WTC11 (cell line): Measurements from ENCODE around the gene COBL. TPM values are rescaled to one million over a fixed set of nuclear protein-coding genes. Genes with fewer than 3 reads are reported as not detected.

Source experiments
- ATAC-seq: fragments of 200-7000 bp; cut with Tn5 transposase; 2 replicates; pipeline ENCODE4 v1.10.0; 2021; ENCODE audit warnings: mild to moderate bottlenecking, moderate library complexity
- CTCF ChIA-PET: fragments of 300-600 bp; sonication (Branson Sonifier 250); formaldehyde crosslinking; loops from one replicate; lab custom pipeline; 2021; ENCODE audit warnings: antibody characterized with exemption; lab: Charles Lee
- POLR2A ChIA-PET: fragments of 350-600 bp; sonication (Branson Sonifier 250); formaldehyde crosslinking; loops from one replicate; lab custom pipeline; 2021; ENCODE audit warnings: antibody characterized with exemption; lab: Charles Lee
- DNase-seq: peaks from one replicate; pipeline ENCODE4 v3.0.0; 2021; ENCODE audit warnings: low spot score
- H3K27ac Mint-ChIP-seq: 2 replicates; pipeline ENCODE4 v1.8.0; 2021; ENCODE audit warnings: mixed read lengths
- H3K27me3 Mint-ChIP-seq: 2 replicates; pipeline ENCODE4 v1.8.0; 2021; ENCODE audit warnings: low read depth, mild to moderate bottlenecking, moderate library complexity, mixed read lengths
- H3K36me3 Mint-ChIP-seq: 2 replicates; pipeline ENCODE4 v1.8.0; 2021; ENCODE audit warnings: mixed read lengths
- H3K4me1 Mint-ChIP-seq: 2 replicates; pipeline ENCODE4 v1.8.0; 2022; ENCODE audit warnings: mixed read lengths
- H3K4me3 Mint-ChIP-seq: 2 replicates; pipeline ENCODE4 v1.8.0; 2021; ENCODE audit warnings: mild to moderate bottlenecking, moderate library complexity, mixed read lengths
- H3K9me3 Mint-ChIP-seq: 2 replicates; pipeline ENCODE4 v1.8.0; 2021; ENCODE audit warnings: mixed read lengths
- ATF1 ChIP-seq: sonication (generic); formaldehyde crosslinking; IDR thresholded peaks from 2 replicates; pipeline ENCODE4 v1.8.1; 2023; ENCODE audit warnings: mild to moderate bottlenecking, moderate library complexity, missing genetic modification reagents
- FOXJ3 ChIP-seq: sonication (generic); formaldehyde crosslinking; IDR thresholded peaks from 2 replicates; pipeline ENCODE4 v1.9.0; 2021; ENCODE audit warnings: missing genetic modification reagents, mild to moderate bottlenecking, borderline replicate concordance
- GTF2I ChIP-seq: fragments of 250-450 bp; sonication (Bioruptor Pico); conservative IDR thresholded peaks from 2 replicates; pipeline ENCODE4 v1.4.0; 2021; ENCODE audit warnings: mild to moderate bottlenecking
- HMGA2 ChIP-seq: fragments of 250-450 bp; sonication (Bioruptor Pico); IDR thresholded peaks from 2 replicates; pipeline ENCODE4 v1.4.0; 2021; ENCODE audit warnings: mild to moderate bottlenecking, moderate library complexity
- IRF2 ChIP-seq: sonication (generic); formaldehyde crosslinking; IDR thresholded peaks from 2 replicates; pipeline ENCODE4 v1.8.0; 2022; ENCODE audit warnings: low read depth, missing genetic modification reagents, borderline replicate concordance
- JAZF1 ChIP-seq: fragments of 250-450 bp; sonication (Bioruptor Pico); IDR thresholded peaks from 2 replicates; pipeline ENCODE4 v1.9.0; 2021; ENCODE audit warnings: moderate library complexity, mild to moderate bottlenecking, inconsistent platforms
- KAT7 ChIP-seq: sonication (generic); formaldehyde crosslinking; IDR thresholded peaks from 2 replicates; pipeline ENCODE4 v1.8.1; 2023; ENCODE audit warnings: missing genetic modification reagents, mild to moderate bottlenecking, borderline replicate concordance
- NFATC4 ChIP-seq: fragments of 250-450 bp; sonication (Bioruptor Pico); IDR thresholded peaks from 2 replicates; pipeline ENCODE4 v1.9.0; 2021; ENCODE audit warnings: mild to moderate bottlenecking
- NFE2L1 ChIP-seq: sonication (generic); formaldehyde crosslinking; IDR thresholded peaks from 2 replicates; pipeline ENCODE4 v1.8.1; 2023; ENCODE audit warnings: missing genetic modification reagents
- NR1H2 ChIP-seq: sonication (generic); formaldehyde crosslinking; IDR thresholded peaks from 2 replicates; pipeline ENCODE4 v1.9.0; 2021; ENCODE audit warnings: mild to moderate bottlenecking, moderate library complexity, missing genetic modification reagents
- RORB ChIP-seq: fragments of 250-450 bp; sonication (Bioruptor Pico); IDR thresholded peaks from 2 replicates; pipeline ENCODE4 v1.9.0; 2021; ENCODE audit warnings: mild to moderate bottlenecking
- SMAD3 ChIP-seq: sonication (generic); formaldehyde crosslinking; IDR thresholded peaks from 2 replicates; pipeline ENCODE4 v1.8.0; 2022; ENCODE audit warnings: missing genetic modification reagents, mild to moderate bottlenecking, borderline replicate concordance
- SOX15 ChIP-seq: fragments of 250-450 bp; sonication (Bioruptor Pico); IDR thresholded peaks from 2 replicates; pipeline ENCODE4 v1.9.0; 2021; ENCODE audit warnings: mild to moderate bottlenecking
- SP1 ChIP-seq: sonication (generic); formaldehyde crosslinking; conservative IDR thresholded peaks from 2 replicates; pipeline ENCODE4 v1.8.1; 2022; ENCODE audit warnings: missing genetic modification reagents
- TP53 ChIP-seq: sonication (generic); formaldehyde crosslinking; IDR thresholded peaks from 2 replicates; pipeline ENCODE4 v1.8.1; 2023; ENCODE audit warnings: mild to moderate bottlenecking, missing genetic modification reagents
- ZMAT4 ChIP-seq: fragments of 250-450 bp; sonication (Bioruptor Pico); IDR thresholded peaks from 2 replicates; pipeline ENCODE4 v1.9.0; 2021; ENCODE audit warnings: mild to moderate bottlenecking
- ZNF219 ChIP-seq: sonication (generic); formaldehyde crosslinking; IDR thresholded peaks from 2 replicates; pipeline ENCODE4 v1.8.0; 2023; ENCODE audit warnings: missing genetic modification reagents, mild to moderate bottlenecking, borderline replicate concordance
- ZNF232 ChIP-seq: sonication (generic); formaldehyde crosslinking; IDR thresholded peaks from 2 replicates; pipeline ENCODE4 v1.8.0; 2022; ENCODE audit warnings: mild to moderate bottlenecking, missing genetic modification reagents
- ZNF532 ChIP-seq: fragments of 250-450 bp; sonication (Bioruptor Pico); IDR thresholded peaks from 2 replicates; pipeline ENCODE4 v1.9.0; 2021; ENCODE audit warnings: mild to moderate bottlenecking, borderline replicate concordance
- ZNF671 ChIP-seq: fragments of 250-450 bp; sonication (Bioruptor Pico); IDR thresholded peaks from 2 replicates; pipeline ENCODE4 v1.8.0; 2021; ENCODE audit warnings: mild to moderate bottlenecking
- total RNA-seq: library from RNA; stranded (reverse); gene quantifications from 3 replicates; pipeline ENCODE4 v1.2.3, GENCODE V29; 2021
- TF ChIP-seq, protein P1 (sequence below): sonication (generic); formaldehyde crosslinking; IDR thresholded peaks from 2 replicates; pipeline ENCODE4 v1.8.1; 2022; ENCODE audit warnings: low read depth, mild to moderate bottlenecking, moderate library complexity, missing genetic modification reagents, borderline replicate concordance
- TF ChIP-seq, protein P2 (sequence below): sonication (generic); formaldehyde crosslinking; IDR thresholded peaks from 2 replicates; pipeline ENCODE4 v1.8.1; 2023; ENCODE audit warnings: mild to moderate bottlenecking, missing genetic modification reagents, moderate library complexity
- TF ChIP-seq, protein P3 (sequence below): sonication (generic); formaldehyde crosslinking; IDR thresholded peaks from 2 replicates; pipeline ENCODE4 v1.8.0; 2022; ENCODE audit warnings: mild to moderate bottlenecking, missing genetic modification reagents

Gene COBL
- total RNA-seq, 1 experiment from 2014 or later = 36.5 TPM

DNA sequence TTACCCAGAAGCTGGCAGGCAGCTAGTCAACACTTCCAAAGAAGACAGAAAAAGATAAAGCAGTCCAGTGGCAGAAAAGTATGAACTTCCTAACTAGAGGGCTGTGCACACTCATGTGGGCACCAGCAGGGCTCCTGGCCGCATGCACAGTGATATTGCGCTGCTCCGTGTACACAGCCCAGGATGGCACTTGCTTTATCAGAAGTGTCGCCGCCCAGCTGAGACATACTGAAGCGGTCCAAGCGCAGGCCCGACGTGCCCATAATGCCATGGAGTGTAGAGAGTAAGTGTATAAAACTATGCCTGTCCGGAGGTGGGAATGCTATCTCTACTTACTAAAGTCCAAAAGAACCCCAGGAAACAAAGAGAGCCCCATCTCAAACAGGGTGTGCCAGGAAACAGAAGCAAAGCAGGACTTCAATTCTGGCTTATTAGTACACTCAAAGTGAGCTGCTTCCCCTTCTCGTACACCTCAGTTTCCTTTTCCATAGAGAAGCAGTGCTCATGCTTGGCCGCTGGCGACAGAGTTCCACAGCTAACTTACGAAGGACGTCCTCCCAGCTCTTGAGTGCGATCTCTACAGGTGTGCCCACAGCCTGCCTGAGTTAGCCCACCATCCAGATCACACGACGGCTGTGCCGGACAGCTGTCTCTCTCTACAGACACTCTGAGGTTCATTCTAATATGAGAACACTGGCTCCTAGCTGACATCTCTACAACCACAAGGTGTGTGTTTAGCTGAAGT is 234.3 kb downstream of the COBL start (continued):
- no peak for TF ChIP-seq ZMAT4 (CRISPR knock-in tag)
- TF ChIP-seq ZNF532 = no peak
- no peak for TF ChIP-seq SP1

DNA sequence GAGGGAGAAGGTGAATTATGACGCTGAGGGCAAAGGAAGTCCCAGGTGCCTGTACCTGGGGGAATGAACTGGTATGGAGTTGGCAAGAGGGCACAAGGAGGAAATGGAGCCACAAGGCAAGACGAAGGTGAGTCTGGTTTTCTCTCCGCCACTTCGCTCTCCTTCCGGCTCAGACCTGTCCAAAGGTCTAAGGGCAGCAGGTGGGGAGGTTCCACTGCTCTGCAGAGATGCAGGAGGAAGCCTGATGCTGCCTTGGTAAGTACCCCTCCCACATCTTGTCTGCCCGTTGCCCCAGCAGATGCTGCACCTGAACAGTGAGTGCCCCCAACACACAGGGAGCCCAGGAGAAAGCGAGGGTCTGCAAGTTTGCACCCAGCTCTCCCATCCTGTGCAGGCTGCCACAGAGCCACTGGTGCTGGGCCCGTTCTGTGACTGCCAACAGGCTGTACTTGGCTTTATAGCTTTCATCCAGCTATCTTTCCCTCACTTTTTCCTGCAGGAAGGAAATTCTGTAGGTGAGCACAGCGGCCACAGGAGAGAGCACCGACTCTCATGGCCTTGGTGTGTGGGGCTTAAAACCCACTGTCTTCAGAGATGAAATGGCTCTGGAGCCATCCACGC is 235.2 kb downstream of the COBL start:
- Mint-ChIP-seq H3K36me3 (peaks cover 19% of the 10 kb centered on the region), H3K4me3 (no peak overlapping the region), H3K4me1 (peaks cover 51% of the 10 kb centered on the region), H3K9me3 (peaks cover 11% of the 10 kb centered on the region), H3K27ac (no peak overlapping the region), H3K27me3 (no peaks in the 10 kb centered on the region)
- ChIA-PET POLR2A (interaction anchor here (1.0 kb wide), 1 partner anchor 20 kb away, joined by 3 read pairs; no protein-coding TSS in a partner anchor), CTCF (interaction anchor here (1.3 to 3.1 kb wide), 8 partner anchors 9 to 81 kb away, joined by 3 to 12 read pairs (median 8); no protein-coding TSS in a partner anchor)
- DNase-seq = no peak
- no peak for TF ChIP-seq NFATC4 (CRISPR knock-in tag)
- TF ChIP-seq NR1H2 (CRISPR knock-in tag) = no peak
- no peak for TF ChIP-seq RORB (CRISPR knock-in tag)
- TF ChIP-seq SOX15 (CRISPR knock-in tag) = no peak
- TF ChIP-seq TP53 = no peak
- no peak for TF ChIP-seq ZNF219 (CRISPR knock-in tag)
- TF ChIP-seq SP1 = no peak
- TF ChIP-seq IRF2 (CRISPR knock-in tag) = no peak
- no peak for TF ChIP-seq FOXJ3 (CRISPR knock-in tag)
- TF ChIP-seq, protein P1, sequence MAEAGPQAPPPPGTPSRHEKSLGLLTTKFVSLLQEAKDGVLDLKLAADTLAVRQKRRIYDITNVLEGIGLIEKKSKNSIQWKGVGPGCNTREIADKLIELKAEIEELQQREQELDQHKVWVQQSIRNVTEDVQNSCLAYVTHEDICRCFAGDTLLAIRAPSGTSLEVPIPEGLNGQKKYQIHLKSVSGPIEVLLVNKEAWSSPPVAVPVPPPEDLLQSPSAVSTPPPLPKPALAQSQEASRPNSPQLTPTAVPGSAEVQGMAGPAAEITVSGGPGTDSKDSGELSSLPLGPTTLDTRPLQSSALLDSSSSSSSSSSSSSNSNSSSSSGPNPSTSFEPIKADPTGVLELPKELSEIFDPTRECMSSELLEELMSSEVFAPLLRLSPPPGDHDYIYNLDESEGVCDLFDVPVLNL = no peak
- peak; percentile 8 for ATAC-seq

DNA sequence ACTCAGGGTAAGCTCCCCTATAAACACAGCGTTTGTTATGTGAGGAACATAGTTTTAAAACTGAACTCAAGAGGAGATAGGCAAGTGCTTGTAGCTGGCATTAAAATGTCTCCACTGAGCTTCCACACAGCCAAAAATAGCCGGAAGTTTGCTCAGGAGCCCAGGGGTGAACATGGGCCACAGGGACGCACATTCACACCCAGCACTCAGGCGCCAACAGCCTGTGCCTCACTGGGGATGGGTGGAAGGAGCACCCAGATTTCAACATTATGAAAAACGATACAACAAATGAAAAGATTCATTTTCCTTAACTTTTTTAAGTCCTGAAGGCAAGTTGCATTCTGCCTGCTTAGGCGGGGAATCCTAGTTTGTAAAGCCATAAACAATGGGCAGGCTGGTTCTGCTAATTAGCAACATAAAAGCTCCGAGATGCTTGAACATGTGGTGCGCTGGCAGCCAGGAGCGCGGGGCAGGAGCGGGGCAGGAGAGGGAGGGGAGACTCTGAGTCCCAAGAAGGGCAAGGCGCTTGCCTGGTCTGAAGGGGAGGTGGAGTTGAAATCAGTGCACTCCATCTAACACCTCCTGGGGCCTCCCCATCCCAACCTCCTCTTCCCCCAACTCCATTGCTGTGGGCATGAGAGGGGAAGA is 235.9 kb downstream of the COBL start:
- Mint-ChIP-seq H3K36me3 (peaks cover 19% of the 10 kb centered on the region), H3K9me3 (peaks cover 11% of the 10 kb centered on the region), H3K4me1 (peaks cover 57% of the 10 kb centered on the region), H3K27me3 (no peaks in the 10 kb centered on the region), H3K27ac (peak overlapping the region; percentile 89), H3K4me3 (no peak overlapping the region)
- ChIA-PET CTCF (interaction anchor here (1.0 to 3.1 kb wide), 7 partner anchors 10 to 82 kb away, joined by 3 to 12 read pairs (median 8); no protein-coding TSS in a partner anchor), POLR2A (interaction anchor here (1.1 kb wide), 1 partner anchor 9 kb away, joined by 3 read pairs; no protein-coding TSS in a partner anchor)
- DNase-seq (peak; percentile 81), ATAC-seq (peak; percentile 94)
- TF ChIP-seq KAT7 (CRISPR knock-in tag) (no peak), ZNF232 (CRISPR knock-in tag) (0 out of 2 replicates have a peak, but pooled peaks have one; percentile 34), ATF1 (CRISPR knock-in tag) (no peak), ZMAT4 (CRISPR knock-in tag) (no peak), GTF2I (CRISPR knock-in tag) (no peak), NFE2L1 (CRISPR knock-in tag) (no peak), FOXJ3 (CRISPR knock-in tag) (no peak), ZNF671 (CRISPR knock-in tag) (no peak), SMAD3 (CRISPR knock-in tag) (no peak), HMGA2 (CRISPR knock-in tag) (no peak), JAZF1 (CRISPR knock-in tag) (no peak)
- TF ChIP-seq, protein P2, sequence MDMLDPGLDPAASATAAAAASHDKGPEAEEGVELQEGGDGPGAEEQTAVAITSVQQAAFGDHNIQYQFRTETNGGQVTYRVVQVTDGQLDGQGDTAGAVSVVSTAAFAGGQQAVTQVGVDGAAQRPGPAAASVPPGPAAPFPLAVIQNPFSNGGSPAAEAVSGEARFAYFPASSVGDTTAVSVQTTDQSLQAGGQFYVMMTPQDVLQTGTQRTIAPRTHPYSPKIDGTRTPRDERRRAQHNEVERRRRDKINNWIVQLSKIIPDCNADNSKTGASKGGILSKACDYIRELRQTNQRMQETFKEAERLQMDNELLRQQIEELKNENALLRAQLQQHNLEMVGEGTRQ = peak; percentile 57; the same call in 1 of the 2 replicates
- TF ChIP-seq, protein P3, sequence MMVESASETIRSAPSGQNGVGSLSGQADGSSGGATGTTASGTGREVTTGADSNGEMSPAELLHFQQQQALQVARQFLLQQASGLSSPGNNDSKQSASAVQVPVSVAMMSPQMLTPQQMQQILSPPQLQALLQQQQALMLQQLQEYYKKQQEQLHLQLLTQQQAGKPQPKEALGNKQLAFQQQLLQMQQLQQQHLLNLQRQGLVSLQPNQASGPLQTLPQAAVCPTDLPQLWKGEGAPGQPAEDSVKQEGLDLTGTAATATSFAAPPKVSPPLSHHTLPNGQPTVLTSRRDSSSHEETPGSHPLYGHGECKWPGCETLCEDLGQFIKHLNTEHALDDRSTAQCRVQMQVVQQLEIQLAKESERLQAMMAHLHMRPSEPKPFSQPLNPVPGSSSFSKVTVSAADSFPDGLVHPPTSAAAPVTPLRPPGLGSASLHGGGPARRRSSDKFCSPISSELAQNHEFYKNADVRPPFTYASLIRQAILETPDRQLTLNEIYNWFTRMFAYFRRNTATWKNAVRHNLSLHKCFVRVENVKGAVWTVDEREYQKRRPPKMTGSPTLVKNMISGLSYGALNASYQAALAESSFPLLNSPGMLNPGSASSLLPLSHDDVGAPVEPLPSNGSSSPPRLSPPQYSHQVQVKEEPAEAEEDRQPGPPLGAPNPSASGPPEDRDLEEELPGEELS (CRISPR knock-in tag) = no peak; the same call in 1 of the 2 replicates
